Upper lobe of right lung (tissue), 1 donor: ENCODE results near the gene MEGF9. TPM values are rescaled to one million over a fixed set of nuclear protein-coding genes. Genes with fewer than 3 reads are reported as not detected.

Source experiments
- ATAC-seq: fragments of 200-7000 bp; cut with Tn5 transposase; one replicate; pipeline ENCODE4 v1.9.1; 2020; ENCODE audit warnings: mild to moderate bottlenecking, moderate library complexity
- DNase-seq: peaks from one replicate; pipeline ENCODE4 v3.0.0-alpha.2; 2020
- H3K27ac ChIP-seq: fragments of 200-600 bp; one replicate; pipeline ENCODE4 v1.8.0; 2022
- H3K27me3 ChIP-seq: fragments of 200-600 bp; one replicate; pipeline ENCODE4 v1.8.0; 2022; ENCODE audit warnings: mild to moderate bottlenecking
- H3K36me3 ChIP-seq: fragments of 200-600 bp; one replicate; pipeline ENCODE4 v1.8.0; 2022
- H3K4me1 ChIP-seq: fragments of 200-600 bp; one replicate; pipeline ENCODE4 v1.8.0; 2022
- H3K4me3 ChIP-seq: fragments of 200-600 bp; one replicate; pipeline ENCODE4 v1.8.0; 2022; ENCODE audit warnings: mild to moderate bottlenecking
- H3K9me3 ChIP-seq: fragments of 200-600 bp; one replicate; pipeline ENCODE4 v1.8.0; 2022
- intact Hi-C: fragments of 100-400 bp; cut with DNase I; formaldehyde crosslinking; loops from one replicate; pipeline ENCODE4 v1.11.0; 2022
- total RNA-seq: library from RNA; stranded (reverse); fragmentation: NEBNext Ultra II Directional; extraction: Animal tissue kit (Norgen Biotek cat#: 25700); gene quantifications from one replicate; pipeline ENCODE4 v1.2.1, GENCODE V29; 2021
- TF ChIP-seq, protein P1 (sequence below): fragments of 200-600 bp; IDR thresholded peaks from one replicate; pipeline ENCODE4 v1.8.0; 2022; ENCODE audit warnings: antibody characterized with exemption
- donor health status: DM: no; HTN: yes; CAD: no; lungs with severe emphysema.

Gene MEGF9
- total RNA-seq, 1 donor from 2014 or later, result 92.9 TPM

DNA sequence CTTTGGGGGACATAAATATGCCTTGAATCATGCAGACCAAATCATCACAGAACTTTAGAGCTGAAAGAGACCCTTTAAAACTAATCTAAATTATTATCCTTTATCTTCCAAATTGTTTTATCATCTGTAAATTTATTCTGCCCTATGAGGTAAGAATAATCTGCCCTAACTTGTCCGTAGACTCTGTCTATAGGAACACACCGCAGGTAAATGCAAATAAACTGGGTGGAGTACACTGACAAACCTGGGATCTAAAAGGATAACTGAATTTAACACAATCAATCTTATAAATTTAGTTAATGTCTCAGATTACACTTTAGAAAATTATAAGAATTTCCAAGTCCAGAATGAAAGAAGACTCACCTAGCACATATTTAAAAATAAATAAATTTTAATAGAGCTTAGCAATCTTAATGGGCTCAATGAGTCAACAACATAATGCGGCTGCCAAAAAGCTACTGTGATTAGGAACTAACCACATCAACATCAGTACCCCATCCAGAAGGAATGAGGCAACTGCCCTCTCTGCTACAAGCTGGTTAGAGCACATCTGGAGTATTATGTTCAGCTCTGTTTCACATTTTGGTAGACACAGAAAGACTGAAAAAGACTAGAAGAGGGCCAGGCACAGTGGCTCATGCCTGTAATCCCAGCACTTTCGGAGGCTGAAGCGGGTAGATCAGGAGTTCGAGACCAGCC lies 5.6 kb downstream of the MEGF9 start:
- no peaks in the 10 kb centered on the region for H3K27me3 ChIP-seq
- H3K36me3 ChIP-seq, result peaks cover 9% of the 10 kb centered on the region
- ATAC-seq (no peak), DNase-seq (no peak)
- no peak overlapping the region for H3K4me3 ChIP-seq
- intact Hi-C loops, result no loop called here
- TF ChIP-seq, protein P1, sequence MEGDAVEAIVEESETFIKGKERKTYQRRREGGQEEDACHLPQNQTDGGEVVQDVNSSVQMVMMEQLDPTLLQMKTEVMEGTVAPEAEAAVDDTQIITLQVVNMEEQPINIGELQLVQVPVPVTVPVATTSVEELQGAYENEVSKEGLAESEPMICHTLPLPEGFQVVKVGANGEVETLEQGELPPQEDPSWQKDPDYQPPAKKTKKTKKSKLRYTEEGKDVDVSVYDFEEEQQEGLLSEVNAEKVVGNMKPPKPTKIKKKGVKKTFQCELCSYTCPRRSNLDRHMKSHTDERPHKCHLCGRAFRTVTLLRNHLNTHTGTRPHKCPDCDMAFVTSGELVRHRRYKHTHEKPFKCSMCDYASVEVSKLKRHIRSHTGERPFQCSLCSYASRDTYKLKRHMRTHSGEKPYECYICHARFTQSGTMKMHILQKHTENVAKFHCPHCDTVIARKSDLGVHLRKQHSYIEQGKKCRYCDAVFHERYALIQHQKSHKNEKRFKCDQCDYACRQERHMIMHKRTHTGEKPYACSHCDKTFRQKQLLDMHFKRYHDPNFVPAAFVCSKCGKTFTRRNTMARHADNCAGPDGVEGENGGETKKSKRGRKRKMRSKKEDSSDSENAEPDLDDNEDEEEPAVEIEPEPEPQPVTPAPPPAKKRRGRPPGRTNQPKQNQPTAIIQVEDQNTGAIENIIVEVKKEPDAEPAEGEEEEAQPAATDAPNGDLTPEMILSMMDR, result no peak
- no peak overlapping the region for H3K27ac ChIP-seq
- no peaks in the 10 kb centered on the region for H3K9me3 ChIP-seq
- H3K4me1 ChIP-seq, result peaks cover 26% of the 10 kb centered on the region

DNA sequence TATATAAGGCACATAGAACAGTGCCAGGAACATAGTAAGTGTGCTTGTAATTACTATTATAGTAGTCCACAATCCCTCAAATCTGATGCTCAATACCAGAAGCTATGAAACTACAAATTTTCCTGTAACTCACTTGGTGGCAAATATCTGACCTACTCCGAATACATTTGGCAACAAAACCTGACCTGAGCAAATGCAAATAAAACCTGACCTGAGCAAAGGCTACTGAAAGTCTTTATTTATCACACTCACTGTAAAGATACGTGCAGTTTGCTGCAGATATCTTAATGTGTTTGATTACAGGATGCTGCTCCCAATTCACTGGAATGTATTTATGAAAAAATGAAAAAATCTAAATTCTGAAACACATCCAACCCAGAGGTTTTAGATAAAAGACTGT lies 7.1 kb downstream of the MEGF9 start:
- intact Hi-C loops, result no loop called here
- peaks cover 12% of the 10 kb centered on the region for H3K36me3 ChIP-seq
- DNase-seq (no peak), ATAC-seq (no peak)
- TF ChIP-seq, protein P1, result no peak
- no peaks in the 10 kb centered on the region for H3K27me3 ChIP-seq
- H3K9me3 ChIP-seq, result no peaks in the 10 kb centered on the region
- no peak overlapping the region for H3K27ac ChIP-seq
- H3K4me1 ChIP-seq, result peaks cover 32% of the 10 kb centered on the region
- H3K4me3 ChIP-seq, result no peak overlapping the region

DNA sequence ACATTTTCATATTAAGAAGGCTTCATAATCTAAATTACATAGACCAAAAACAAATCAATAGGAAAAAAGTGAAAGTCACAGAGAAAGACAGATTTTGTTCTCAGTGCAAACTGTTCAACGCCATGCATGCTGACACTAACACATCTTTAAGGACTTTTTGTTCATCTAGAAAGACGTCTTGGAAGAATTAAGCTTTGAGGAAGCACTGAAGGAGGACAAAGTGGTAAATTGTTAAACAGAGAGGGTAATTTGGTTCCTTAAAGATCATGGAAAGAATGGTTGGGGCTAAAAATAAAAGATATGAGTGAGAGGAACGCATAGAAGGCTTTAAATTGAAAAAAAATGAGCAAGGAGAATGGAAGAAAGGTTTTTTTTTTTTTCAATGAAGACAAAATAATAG lies 9.1 kb downstream of the MEGF9 start:
- Histone ChIP-seq H3K9me3 (no peaks in the 10 kb centered on the region), H3K4me3 (no peak overlapping the region), H3K27me3 (no peaks in the 10 kb centered on the region), H3K36me3 (peaks cover 12% of the 10 kb centered on the region), H3K4me1 (peaks cover 15% of the 10 kb centered on the region), H3K27ac (no peak overlapping the region)
- no peak for DNase-seq
- no peak for ATAC-seq
- TF ChIP-seq, protein P1, result no peak
- intact Hi-C loops, result no loop called here

DNA sequence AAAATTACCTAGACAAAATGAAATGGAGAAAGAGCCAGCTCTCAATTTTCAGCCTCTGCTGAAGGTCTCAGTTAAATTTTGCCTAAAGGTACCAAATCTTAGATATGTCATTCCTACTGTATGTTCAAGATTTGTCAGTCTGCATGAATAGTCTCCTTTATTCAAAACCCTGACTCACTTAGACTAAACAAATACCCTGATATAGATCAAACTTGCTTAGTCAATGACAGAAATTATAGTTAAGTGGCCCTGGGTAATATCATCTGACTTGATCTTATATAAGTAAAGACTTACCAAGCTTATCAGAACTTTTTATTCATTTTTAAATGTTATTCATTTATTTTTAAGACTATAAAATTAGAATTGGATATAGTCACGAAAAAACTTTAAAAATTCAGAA lies 12.2 kb downstream of the MEGF9 start:
- no peaks in the 10 kb centered on the region for H3K9me3 ChIP-seq
- intact Hi-C loops, result no loop called here
- H3K4me1 ChIP-seq, result peaks cover 13% of the 10 kb centered on the region
- ATAC-seq (no peak), DNase-seq (no peak)
- no peak overlapping the region for H3K27ac ChIP-seq
- TF ChIP-seq, protein P1, result no peak
- H3K4me3 ChIP-seq, result no peak overlapping the region
- H3K36me3 ChIP-seq, result peaks cover 12% of the 10 kb centered on the region
- H3K27me3 ChIP-seq, result no peaks in the 10 kb centered on the region

DNA sequence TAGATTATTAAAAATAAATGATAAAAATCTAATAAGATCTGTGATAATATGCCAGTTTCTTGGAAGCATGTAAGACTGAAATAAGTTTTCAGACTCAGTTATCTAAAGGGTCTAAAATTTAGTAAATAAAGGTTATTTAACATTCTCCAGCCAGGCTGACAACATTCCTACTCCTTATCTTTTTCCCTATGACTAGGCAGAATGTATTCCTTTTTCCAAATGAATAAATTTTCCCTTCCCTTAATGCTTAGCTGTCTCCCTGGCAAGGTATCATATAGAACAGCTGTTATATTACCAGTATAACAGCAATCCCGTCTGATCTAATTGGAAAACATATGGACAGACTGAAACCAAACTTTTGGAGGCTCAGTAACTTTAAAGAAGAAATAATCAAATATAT lies 13.0 kb downstream of the MEGF9 start:
- H3K36me3 ChIP-seq, result peaks cover 5% of the 10 kb centered on the region
- H3K9me3 ChIP-seq, result no peaks in the 10 kb centered on the region
- DNase-seq, result no peak
- no peak overlapping the region for H3K4me3 ChIP-seq
- no peak for ATAC-seq
- no peak overlapping the region for H3K27ac ChIP-seq
- TF ChIP-seq, protein P1, result no peak
- intact Hi-C loops, result no loop called here
- H3K27me3 ChIP-seq, result no peaks in the 10 kb centered on the region
- H3K4me1 ChIP-seq, result peaks cover 8% of the 10 kb centered on the region

DNA sequence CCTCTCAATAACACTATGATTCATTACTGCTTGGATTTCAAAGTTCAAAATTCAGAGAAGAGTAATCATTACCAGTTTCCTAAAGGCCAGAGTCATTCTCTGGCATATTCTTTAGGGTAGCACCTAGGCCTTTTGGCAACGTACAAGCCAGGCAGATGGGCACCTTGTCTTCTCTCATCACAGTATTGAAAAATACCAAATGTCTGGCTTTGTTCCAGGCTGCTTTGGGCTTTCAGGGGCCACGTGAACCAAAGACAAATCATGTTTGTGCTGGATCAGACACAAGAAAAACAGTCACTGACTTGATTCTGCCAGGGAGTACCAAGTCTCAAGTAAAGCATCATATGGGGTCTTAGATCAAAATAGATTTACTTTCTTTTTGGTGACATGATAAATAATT lies 15.5 kb downstream of the MEGF9 start:
- DNase-seq (no peak), ATAC-seq (no peak)
- H3K36me3 ChIP-seq, result peaks cover 3% of the 10 kb centered on the region
- TF ChIP-seq, protein P1, result no peak
- no peaks in the 10 kb centered on the region for H3K27me3 ChIP-seq
- no peaks in the 10 kb centered on the region for H3K9me3 ChIP-seq
- no peak overlapping the region for H3K4me3 ChIP-seq
- intact Hi-C loops, result no loop called here
- peaks cover 15% of the 10 kb centered on the region for H3K4me1 ChIP-seq
- H3K27ac ChIP-seq, result no peak overlapping the region
